GM19438 (cell line): ENCODE data around the gene H1-8.

Experiments used
- ATAC-seq: cut with Tn5 transposase; IDR thresholded peaks from one replicate; pipeline ENCODE4 v1.9.1; 2021; ENCODE audit warnings: low read depth; ENCODE audit not compliant: unreplicated experiment

The H1-8 gene

GRCh38 chr3:129555153-129555550 is 12.2 kb downstream of the H1-8 start:
- ATAC-seq: no peak

DNA sequence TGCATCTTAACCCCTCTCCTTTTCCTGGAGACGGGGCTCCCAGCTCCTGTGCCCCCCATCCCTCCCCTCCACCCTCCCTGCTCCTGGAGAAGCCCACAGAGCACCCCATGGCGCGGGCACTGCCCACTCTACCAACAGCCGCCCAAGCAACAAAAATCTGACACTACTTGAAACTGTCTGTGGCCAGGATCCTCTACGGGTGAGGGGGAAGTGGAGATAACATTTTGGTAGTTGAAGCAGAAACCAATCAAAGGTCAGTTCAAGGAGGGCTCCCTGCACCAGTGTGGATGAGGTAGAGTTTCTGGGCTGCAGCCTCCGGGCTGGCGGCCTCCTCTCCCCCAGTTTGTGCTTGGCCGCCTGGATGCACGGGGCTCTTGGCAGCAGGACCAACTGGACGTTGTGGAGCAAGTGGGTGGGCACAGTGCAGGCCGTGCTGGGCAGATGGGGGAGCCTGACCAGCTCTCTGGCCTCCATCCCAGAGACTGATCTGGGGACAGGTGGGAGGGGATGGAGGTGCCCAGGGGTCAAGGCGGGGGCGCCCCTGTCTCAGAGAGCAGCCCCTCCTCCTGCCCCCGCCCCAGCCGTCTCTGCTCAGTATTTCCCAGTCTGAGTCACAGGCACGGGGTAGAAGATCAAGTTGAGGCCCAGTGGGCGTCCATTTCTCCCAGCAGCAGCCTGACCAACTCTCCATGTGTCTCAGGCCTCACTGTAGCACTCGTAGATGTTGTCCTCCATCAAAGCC is 12.8 kb downstream of the H1-8 start:
- ATAC-seq: no peak

- ATAC-seq: no peak
Observed at GRCh38 chr3:129556358-129556695, 13.4 kb downstream of the H1-8 start.

GRCh38 chr3:129556890-129557547 is 14.0 kb downstream of the H1-8 start:
- ATAC-seq: no peak

DNA sequence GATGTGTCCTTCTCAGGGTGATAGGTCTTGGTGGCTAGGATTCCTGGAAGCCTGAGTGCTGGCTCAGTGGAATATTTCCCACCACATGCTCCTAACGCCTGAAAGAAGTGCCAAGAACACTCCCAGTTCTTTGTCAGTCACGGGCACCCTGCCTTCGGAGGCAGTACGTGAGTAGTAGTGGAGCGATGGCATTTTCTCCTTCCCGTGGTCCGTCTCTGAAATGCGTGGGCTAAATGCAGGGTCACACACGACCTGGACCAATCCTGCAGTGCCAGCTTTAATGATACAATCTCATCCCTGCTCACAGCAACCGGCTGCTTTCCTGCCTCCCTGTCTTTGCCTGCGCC is 14.5 kb downstream of the H1-8 start:
- no peak for ATAC-seq

GRCh38 chr3:129558081-129558771 is 15.3 kb downstream of the H1-8 start:
- ATAC-seq: no peak

- ATAC-seq: peak; percentile 49
Observed at GRCh38 chr3:129558772-129559564, 16.0 kb downstream of the H1-8 start.

GRCh38 chr3:129559565-129560079 is 16.6 kb downstream of the H1-8 start:
- ATAC-seq: no peak

DNA sequence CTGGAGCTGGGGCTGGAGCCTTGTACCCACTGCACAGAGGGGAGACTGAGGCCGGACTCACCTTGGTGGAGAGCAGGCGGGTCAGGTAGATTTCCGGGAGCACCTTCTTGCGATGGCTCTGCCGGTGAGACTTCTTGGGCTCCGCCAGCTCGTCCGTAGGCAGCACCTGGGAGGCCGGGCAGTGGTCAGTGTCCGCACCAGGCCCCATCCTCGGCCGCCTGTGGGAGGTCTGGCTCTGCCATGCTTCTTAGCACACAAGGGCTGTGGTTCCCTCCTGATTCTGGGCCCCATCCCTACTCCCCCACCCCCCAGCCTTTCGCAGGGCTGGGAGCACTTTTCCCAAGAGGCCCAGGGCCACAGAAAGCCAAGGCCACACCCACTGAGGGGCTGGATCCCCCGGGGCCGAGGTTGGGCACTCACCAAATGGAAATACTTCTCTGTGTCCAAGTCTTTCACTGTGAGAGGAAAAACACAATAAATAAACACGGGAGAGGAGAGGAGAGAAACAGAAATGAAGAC is 17.4 kb downstream of the H1-8 start:
- no peak for ATAC-seq

- no peak for ATAC-seq
Observed at GRCh38 chr3:129560911-129561594, 18.1 kb downstream of the H1-8 start.

GRCh38 chr3:129561619-129562248 is 18.8 kb downstream of the H1-8 start:
- ATAC-seq: no peak

DNA sequence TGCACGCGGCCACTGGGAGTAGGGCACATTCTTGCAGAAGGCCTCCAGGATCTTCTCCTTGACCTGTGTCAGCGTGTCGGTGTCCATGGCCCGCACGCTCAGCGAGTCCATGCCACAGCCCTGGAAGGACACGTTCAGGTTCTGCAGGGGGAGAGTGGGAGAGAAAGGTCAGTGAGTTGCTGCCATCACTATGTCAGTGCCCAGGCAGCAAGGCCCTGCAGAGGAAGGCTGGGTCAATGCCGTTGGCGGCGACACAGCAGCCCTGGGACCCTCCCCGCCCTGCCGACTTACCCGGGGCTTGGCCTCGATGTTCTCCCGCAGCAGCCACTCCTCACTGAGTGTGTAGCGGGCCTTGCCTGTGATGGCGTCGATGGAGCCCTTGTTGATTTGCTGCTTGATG is 19.8 kb downstream of the H1-8 start:
- no peak for ATAC-seq

- no peak for ATAC-seq
Observed at GRCh38 chr3:129563332-129563731, 20.4 kb downstream of the H1-8 start.

GRCh38 chr3:129563850-129564535 is 21.0 kb downstream of the H1-8 start:
- ATAC-seq: no peak

DNA sequence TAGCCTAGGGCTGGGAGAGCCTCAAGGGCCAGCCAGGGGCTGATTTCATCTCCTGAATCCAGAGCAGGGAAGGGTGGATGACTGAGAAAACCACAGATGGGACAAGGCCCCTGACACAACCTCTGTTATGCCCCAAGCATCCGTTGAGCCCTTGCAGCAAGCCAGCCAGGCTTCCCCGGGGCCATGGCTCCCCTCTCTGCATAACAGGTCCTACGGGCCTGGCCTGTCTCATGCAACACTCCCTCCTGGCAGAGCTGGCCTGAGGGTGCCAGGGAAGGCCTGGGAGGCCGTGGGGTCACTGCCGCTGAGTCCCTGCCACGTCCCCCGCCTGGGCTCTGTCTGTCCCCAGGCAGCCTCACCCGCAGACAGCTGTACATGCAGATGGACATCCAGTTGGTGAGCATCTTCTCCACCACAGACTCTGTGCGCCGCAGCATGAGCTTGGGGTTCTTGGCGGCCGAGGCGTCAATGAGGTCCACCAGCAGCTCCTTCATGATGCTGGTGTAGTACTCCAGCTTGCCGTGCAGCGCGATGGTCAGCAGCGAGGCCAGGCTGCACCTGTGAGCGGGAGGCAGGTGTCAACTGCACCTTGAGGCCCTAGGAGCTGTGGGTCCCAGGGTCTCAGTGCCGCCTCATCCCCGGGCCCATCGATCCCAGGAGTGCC is 22.1 kb downstream of the H1-8 start:
- no peak for ATAC-seq

DNA sequence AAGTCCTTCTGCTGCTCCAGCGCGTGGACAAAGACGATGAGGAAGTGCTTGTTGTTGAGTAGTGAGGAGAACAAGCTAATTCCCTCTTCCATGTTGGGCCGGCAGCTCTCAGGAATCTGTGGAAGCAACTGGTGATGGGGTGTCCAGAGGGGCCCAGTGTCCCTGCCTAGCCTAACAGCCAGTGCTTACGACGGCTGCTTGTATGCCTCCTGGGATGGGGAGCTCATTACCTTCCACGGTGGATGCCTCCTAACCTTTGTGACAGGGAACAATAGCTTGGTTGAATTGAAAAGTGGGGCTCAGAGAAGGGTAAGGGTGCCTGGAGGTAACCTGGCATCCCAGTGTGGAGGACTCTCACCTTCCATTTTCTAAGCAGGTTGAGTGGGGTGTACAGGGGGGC is 22.9 kb downstream of the H1-8 start:
- no peak for ATAC-seq

DNA sequence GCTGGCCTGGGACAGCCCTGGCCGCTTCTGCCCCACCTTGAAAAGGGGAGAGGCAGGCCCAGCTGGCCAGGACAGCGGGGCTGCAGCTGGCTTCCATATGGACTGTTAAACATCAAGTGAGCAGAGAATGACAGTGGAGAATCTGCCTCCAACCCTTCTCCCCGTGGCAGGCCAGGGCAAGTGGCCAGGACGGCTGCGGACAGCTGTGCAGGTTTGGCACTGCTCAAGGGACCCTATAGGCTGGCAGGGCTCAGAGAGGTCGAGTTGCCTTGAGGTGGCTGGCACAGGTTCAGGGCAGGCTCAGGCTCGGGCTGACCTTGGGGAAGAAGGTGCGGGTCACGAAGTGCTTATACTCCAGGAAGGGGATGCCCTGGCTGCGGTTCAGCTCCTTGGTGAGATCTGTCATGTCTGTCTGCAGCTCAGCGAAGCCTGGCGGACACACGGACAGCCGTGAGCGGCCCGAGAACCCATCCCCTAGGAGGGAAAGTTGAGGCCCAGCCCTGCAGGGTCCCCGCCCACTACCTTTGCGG is 24.3 kb downstream of the H1-8 start:
- ATAC-seq: no peak

DNA sequence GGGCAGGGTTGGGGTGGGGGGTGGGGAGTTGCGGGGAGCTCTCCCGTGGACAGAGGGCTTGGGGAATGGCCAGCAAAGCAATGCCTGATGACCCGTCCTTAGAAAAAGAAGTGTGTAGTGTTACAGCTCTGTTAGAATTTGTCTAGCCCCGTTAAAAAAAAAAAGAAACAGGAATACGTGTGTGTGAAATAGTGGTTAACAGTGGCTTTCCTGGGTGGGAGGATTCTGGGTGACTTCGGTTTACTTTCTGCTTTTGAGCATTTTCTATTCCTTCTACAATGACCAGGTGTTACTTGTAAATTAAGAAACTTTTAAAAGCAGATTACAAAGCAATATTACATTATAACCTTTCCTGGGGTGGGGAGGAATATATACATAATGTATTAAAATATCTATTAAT is 25.0 kb downstream of the H1-8 start:
- ATAC-seq: no peak
